ENCODE measurements around the gene MAGEB6. TPM values are rescaled to one million over a fixed set of nuclear protein-coding genes. Genes with fewer than 3 reads are reported as not detected.
A peak's percentile ranks its signal among the peaks of the same experiment; 100 is the strongest.
"Not testable (repeated sequence)": the region's sequence is repeated elsewhere in the genome, so short reads cannot be mapped to it uniquely, and the experiment has no call there.

MAGEB6 gene
- total RNA-seq: not detected
- polyA plus RNA-seq (ENCODE audit: insufficient read length in 2 of 2): not detected
- long read RNA-seq, donor 1: 0 reads
- long read RNA-seq, donor 2: 0 reads
- long read RNA-seq, donor 3: 0 reads
- long read RNA-seq, donor 4: 0 reads

DNA sequence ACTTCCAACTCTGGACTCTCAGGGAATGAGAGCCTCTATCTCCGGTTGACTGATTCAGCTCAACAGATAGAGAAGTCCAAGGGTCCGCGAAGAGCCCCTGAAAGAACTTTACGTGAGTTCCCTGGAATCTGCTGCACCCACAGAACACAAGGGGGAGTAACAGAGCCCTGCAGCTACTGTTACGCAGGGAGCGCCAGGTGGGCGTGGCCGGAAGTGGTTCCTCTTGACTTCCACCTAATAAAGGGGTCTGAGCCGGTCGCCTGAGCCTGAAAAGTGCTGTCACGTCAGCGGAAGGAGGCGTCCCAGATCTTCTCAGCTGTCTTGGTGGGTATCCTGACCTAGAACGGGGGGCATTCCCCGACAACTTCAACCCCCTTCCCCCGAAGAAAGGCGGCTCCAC, at the start of gene MAGEB6:
Gene MAGEB6, plus strand, starts transcription at position 237 of the 400 bp plus-strand sequence. CDS start 1,407 bp downstream, outside the sequence.
- 80% methylated on average over 17 of the region's 17 CpGs for WGBS (ENCODE audit: insufficient coverage)
- no peaks in the 10 kb centered on the region for H3K36me3 ChIP-seq (ENCODE audit: control insufficient read depth, insufficient read depth, low read length)

GRCh38 chrX:26146024-26146423, 46.2 kb upstream of the MAGEB6 start:
- DNase-seq (ENCODE audit: low read depth in 4 of 6, low spot score in 6 of 6): no peak
- H3K4me1 ChIP-seq (ENCODE audit: control insufficient read depth, insufficient read depth, low read length): no peaks in the 10 kb centered on the region
- H3K9me3 ChIP-seq (ENCODE audit: control insufficient read depth, insufficient read depth, low read length): no peaks in the 10 kb centered on the region
- no CpG with 5 or more reads among the region's 2 CpGs for WGBS (ENCODE audit: insufficient coverage)
- no peak overlapping the region for H3K27ac ChIP-seq (ENCODE audit: low read depth, low read length)
- H3K27me3 ChIP-seq (ENCODE audit: control insufficient read depth, insufficient read depth, low read length): no peaks in the 10 kb centered on the region
- no peaks in the 10 kb centered on the region for H3K36me3 ChIP-seq (ENCODE audit: control insufficient read depth, insufficient read depth, low read length)
- no peak overlapping the region for H3K4me3 ChIP-seq (ENCODE audit: low read depth, low read length)

More for the DNA sequence above, at the start of gene MAGEB6:
- H3K27ac ChIP-seq (ENCODE audit: low read depth, low read length): no peak within 1 kb of the TSS
- H3K27me3 ChIP-seq (ENCODE audit: control insufficient read depth, insufficient read depth, low read length): no peaks in the 10 kb centered on the region
- H3K4me3 ChIP-seq (ENCODE audit: low read depth, low read length): no peak within 1 kb of the TSS
- no peaks in the 10 kb centered on the region for H3K9me3 ChIP-seq (ENCODE audit: control insufficient read depth, insufficient read depth, low read length)
- H3K4me1 ChIP-seq (ENCODE audit: control insufficient read depth, insufficient read depth, low read length): no peaks in the 10 kb centered on the region
- no peak for DNase-seq (ENCODE audit: low read depth in 4 of 6, low spot score in 6 of 6)

GRCh38 chrX:26160301-26160700, 31.9 kb upstream of the MAGEB6 start, which contains the start of gene MAGEB6B:
Gene MAGEB6B (plus strand): TSS chrX:26160601. CDS start chrX:26160601, 0 bp downstream.
- Histone ChIP-seq H3K4me3 (ENCODE audit: low read depth, low read length) (no peak within 1 kb of the TSS), H3K27me3 (ENCODE audit: control insufficient read depth, insufficient read depth, low read length) (no peaks in the 10 kb centered on the region), H3K4me1 (ENCODE audit: control insufficient read depth, insufficient read depth, low read length) (no peaks in the 10 kb centered on the region), H3K27ac (ENCODE audit: low read depth, low read length) (no peak within 1 kb of the TSS), H3K36me3 (ENCODE audit: control insufficient read depth, insufficient read depth, low read length) (no peaks in the 10 kb centered on the region), H3K9me3 (ENCODE audit: control insufficient read depth, insufficient read depth, low read length) (no peaks in the 10 kb centered on the region)
- 88% methylated on average over 8 of the region's 10 CpGs for WGBS (ENCODE audit: insufficient coverage)
- no peak for DNase-seq (ENCODE audit: low read depth in 4 of 6, low spot score in 6 of 6)

DNA sequence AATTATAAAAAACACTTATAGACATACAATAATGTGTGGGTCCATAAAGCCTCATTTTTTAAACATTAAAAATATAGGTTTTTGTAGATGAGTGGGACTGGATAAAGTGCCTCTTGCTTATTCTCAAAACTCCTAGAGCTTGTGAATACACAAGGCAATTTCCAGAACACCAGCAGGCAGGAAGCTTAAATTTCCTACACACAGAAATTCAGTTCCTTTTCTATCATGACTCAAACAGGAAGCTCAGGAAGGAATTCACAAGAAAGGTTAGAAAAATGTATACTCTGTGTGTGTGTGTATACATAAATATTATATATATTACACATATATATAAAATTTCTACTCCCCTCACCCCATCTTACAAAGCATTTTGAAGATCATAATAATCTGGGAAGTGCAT, 11.3 kb downstream of the MAGEB6 start:
- Histone ChIP-seq H3K27me3 (ENCODE audit: control insufficient read depth, insufficient read depth, low read length) (no peaks in the 10 kb centered on the region), H3K27ac (ENCODE audit: low read depth, low read length) (no peak overlapping the region), H3K36me3 (ENCODE audit: control insufficient read depth, insufficient read depth, low read length) (no peaks in the 10 kb centered on the region), H3K9me3 (ENCODE audit: control insufficient read depth, insufficient read depth, low read length) (no peaks in the 10 kb centered on the region), H3K4me1 (ENCODE audit: control insufficient read depth, insufficient read depth, low read length) (no peaks in the 10 kb centered on the region), H3K4me3 (ENCODE audit: low read depth, low read length) (no peak overlapping the region)
- no peak for DNase-seq (ENCODE audit: low read depth in 4 of 6, low spot score in 6 of 6)

DNA sequence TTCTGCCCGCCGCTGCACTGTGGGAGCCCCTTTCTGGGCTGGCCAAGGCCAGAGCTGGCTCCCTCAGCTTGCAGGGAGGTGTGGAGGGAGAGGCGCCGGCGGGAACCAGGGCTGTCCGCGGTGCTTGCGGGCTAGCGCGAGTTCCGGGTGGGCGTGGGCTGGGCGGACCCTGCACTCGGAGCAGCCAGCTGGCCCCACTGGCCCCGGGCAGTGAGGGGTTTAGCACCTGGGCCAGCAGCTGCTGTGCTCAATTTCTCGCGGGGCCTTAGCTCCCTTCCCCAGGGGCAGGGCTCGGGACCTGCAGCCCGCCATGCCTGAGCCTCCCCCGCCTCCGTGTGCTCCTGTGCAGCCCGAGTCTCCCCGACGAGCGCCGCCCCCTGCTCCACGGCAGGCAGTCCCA, 12.5 kb downstream of the MAGEB6 start:
- H3K4me3 ChIP-seq (ENCODE audit: low read depth, low read length); DNase-seq (ENCODE audit: low read depth in 4 of 6, low spot score in 6 of 6); H3K27ac ChIP-seq (ENCODE audit: low read depth, low read length); H3K4me1 ChIP-seq (ENCODE audit: control insufficient read depth, insufficient read depth, low read length); H3K9me3 ChIP-seq (ENCODE audit: control insufficient read depth, insufficient read depth, low read length); H3K36me3 ChIP-seq (ENCODE audit: control insufficient read depth, insufficient read depth, low read length); H3K27me3 ChIP-seq (ENCODE audit: control insufficient read depth, insufficient read depth, low read length): not testable (repeated sequence)
- WGBS (ENCODE audit: insufficient coverage): 88% methylated on average over 26 of the region's 27 CpGs

DNA sequence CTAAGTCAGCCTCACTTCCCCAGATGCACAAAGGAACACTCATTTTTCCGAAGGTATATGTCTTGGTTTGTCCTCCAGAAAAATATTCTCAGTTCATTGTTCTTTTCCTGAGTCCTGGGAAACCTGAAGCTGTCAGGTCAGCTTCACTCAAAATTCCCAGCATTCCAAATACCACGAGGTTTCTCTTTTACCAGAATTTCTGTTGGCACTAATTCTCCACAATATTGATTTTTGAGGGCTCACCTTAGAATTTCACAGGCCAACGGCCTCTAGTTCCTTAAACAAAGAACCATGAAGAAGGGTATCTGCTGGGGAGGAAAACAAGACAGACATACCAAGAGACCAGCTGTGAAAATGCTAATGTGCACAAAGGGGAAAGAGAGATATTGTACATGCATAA, 15.8 kb downstream of the MAGEB6 start:
- H3K9me3 ChIP-seq (ENCODE audit: control insufficient read depth, insufficient read depth, low read length): no peaks in the 10 kb centered on the region
- no peak for DNase-seq (ENCODE audit: low read depth in 4 of 6, low spot score in 6 of 6)
- no peak overlapping the region for H3K27ac ChIP-seq (ENCODE audit: low read depth, low read length)
- 67% methylated on average over 1 of the region's 3 CpGs for WGBS (ENCODE audit: insufficient coverage)
- H3K4me3 ChIP-seq (ENCODE audit: low read depth, low read length): no peak overlapping the region
- no peaks in the 10 kb centered on the region for H3K36me3 ChIP-seq (ENCODE audit: control insufficient read depth, insufficient read depth, low read length)
- H3K4me1 ChIP-seq (ENCODE audit: control insufficient read depth, insufficient read depth, low read length): no peaks in the 10 kb centered on the region
- no peaks in the 10 kb centered on the region for H3K27me3 ChIP-seq (ENCODE audit: control insufficient read depth, insufficient read depth, low read length)

DNA sequence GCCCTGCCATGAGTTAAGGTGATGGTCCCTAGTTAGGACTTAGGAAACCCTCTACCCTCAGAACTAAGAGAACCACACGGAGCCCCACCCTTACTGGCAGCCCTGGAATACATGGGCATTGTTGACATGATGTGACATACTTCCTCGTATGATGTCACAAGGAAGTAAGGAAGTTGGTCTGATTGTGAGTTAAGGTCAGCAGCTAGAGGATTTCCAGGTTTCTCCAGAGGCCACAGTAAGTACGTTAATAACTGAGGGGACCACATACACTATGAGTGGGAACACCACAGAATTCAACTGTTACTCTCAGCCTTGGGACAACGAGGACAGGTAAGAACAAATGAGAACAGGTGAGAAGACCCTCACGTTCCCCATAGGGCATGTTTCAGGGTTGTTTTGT, 23.6 kb downstream of the MAGEB6 start, which contains the start of gene MAGEB5:
Gene MAGEB5, plus strand, starts transcription at position 301 of the 400 bp plus-strand sequence. CDS start 1,133 bp downstream, outside the sequence.
- Histone ChIP-seq H3K9me3 (ENCODE audit: control insufficient read depth, insufficient read depth, low read length) (no peaks in the 10 kb centered on the region), H3K4me3 (ENCODE audit: low read depth, low read length) (no peak within 1 kb of the TSS), H3K27me3 (ENCODE audit: control insufficient read depth, insufficient read depth, low read length) (no peaks in the 10 kb centered on the region), H3K4me1 (ENCODE audit: control insufficient read depth, insufficient read depth, low read length) (no peaks in the 10 kb centered on the region), H3K27ac (ENCODE audit: low read depth, low read length) (no peak within 1 kb of the TSS), H3K36me3 (ENCODE audit: control insufficient read depth, insufficient read depth, low read length) (no peaks in the 10 kb centered on the region)
- DNase-seq (ENCODE audit: low read depth in 4 of 6, low spot score in 6 of 6): no peak
- WGBS (ENCODE audit: insufficient coverage): 76% methylated on average over 3 of the region's 5 CpGs

GRCh38 chrX:26219351-26219750, 27.1 kb downstream of the MAGEB6 start:
- Histone ChIP-seq H3K4me3 (ENCODE audit: low read depth, low read length) (no peak overlapping the region), H3K27ac (ENCODE audit: low read depth, low read length) (no peak overlapping the region), H3K4me1 (ENCODE audit: control insufficient read depth, insufficient read depth, low read length) (no peaks in the 10 kb centered on the region), H3K36me3 (ENCODE audit: control insufficient read depth, insufficient read depth, low read length) (no peaks in the 10 kb centered on the region), H3K9me3 (ENCODE audit: control insufficient read depth, insufficient read depth, low read length) (no peaks in the 10 kb centered on the region), H3K27me3 (ENCODE audit: control insufficient read depth, insufficient read depth, low read length) (no peaks in the 10 kb centered on the region)
- WGBS (ENCODE audit: insufficient coverage): 34% methylated on average over 7 of the region's 7 CpGs
- peak in 1 of 6 donors; percentile 6 for DNase-seq (ENCODE audit: low read depth in 4 of 6, low spot score in 6 of 6)

DNA sequence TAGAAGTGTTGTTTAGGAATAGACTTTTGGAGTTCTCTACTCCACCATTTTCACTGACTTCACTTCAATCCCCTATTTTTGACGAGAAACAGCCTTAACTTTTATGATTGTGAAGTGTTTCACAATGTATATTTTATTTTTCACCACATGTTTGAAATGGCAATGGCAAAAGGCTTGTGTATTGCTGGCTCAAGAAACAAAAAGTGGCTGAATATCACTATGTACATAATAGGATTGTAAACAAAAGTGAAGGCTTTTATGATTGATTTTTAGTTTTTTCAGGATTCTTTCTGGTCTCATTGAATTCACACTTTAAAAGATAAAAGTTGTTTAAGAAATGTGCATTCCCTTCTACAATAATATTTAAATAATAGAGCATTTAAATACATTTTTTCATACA, 41.9 kb downstream of the MAGEB6 start:
- WGBS (ENCODE audit: insufficient coverage): no CpG with 5 or more reads among the region's 1 CpG
- no peaks in the 10 kb centered on the region for H3K27me3 ChIP-seq (ENCODE audit: control insufficient read depth, insufficient read depth, low read length)
- no peaks in the 10 kb centered on the region for H3K4me1 ChIP-seq (ENCODE audit: control insufficient read depth, insufficient read depth, low read length)
- H3K9me3 ChIP-seq (ENCODE audit: control insufficient read depth, insufficient read depth, low read length): no peaks in the 10 kb centered on the region
- no peaks in the 10 kb centered on the region for H3K36me3 ChIP-seq (ENCODE audit: control insufficient read depth, insufficient read depth, low read length)
- no peak overlapping the region for H3K27ac ChIP-seq (ENCODE audit: low read depth, low read length)
- DNase-seq (ENCODE audit: low read depth in 4 of 6, low spot score in 6 of 6): no peak
- no peak overlapping the region for H3K4me3 ChIP-seq (ENCODE audit: low read depth, low read length)
